ENCODE results near the gene AOPEP.

DNA sequence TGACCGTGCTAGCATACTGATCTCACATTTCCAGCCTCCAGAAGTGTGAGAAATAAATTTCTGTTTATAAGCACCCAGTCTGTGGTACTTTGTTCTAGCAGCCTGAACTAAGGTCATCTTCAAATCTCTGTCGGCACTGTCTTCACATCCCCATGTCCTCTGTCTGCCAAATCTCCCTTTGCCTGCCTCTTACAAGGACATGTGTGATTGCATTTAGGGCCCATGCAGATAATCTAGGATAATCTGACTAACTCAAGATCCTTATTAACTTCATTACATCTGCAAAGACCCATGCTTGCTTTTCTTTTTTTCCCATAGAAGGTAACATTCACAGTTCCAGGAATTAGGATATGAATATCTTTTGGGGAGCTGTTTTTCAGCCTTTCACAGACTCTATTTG, 132.7 kb downstream of the AOPEP start:
- TF ChIP-seq CTCF (IDR thresholded peaks at IDR 0.05) (no peak), POLR2A (IDR thresholded peaks at IDR 0.05; ENCODE audit: low read length) (no peak), EP300 (IDR thresholded peaks at IDR 0.05) (no peak)
- TF ChIP-seq, protein P1, sequence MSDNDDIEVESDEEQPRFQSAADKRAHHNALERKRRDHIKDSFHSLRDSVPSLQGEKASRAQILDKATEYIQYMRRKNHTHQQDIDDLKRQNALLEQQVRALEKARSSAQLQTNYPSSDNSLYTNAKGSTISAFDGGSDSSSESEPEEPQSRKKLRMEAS (IDR thresholded peaks at IDR 0.05): no peak
- TF ChIP-seq, protein P2, sequence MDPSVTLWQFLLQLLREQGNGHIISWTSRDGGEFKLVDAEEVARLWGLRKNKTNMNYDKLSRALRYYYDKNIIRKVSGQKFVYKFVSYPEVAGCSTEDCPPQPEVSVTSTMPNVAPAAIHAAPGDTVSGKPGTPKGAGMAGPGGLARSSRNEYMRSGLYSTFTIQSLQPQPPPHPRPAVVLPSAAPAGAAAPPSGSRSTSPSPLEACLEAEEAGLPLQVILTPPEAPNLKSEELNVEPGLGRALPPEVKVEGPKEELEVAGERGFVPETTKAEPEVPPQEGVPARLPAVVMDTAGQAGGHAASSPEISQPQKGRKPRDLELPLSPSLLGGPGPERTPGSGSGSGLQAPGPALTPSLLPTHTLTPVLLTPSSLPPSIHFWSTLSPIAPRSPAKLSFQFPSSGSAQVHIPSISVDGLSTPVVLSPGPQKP (IDR thresholded peaks at IDR 0.05; ENCODE audit: low read depth, low read length): no peak
